Keratinocyte (primary cell): ENCODE results near the gene ANKRD55. TPM values are rescaled to one million over a fixed set of nuclear protein-coding genes. Genes with fewer than 3 reads are reported as not detected.

Experiments used
- DNase-seq: peaks from one replicate; pipeline ENCODE4 v3.0.0-alpha.2; 2011; ENCODE audit warnings: low read depth, missing footprints, low spot score
- FAIRE-seq: peaks from 2 replicates; lab custom pipeline; 2011; peaks lifted over from hg19 to GRCh38; lab: Jason Lieb, UNC
- H2AFZ ChIP-seq: 2 replicates; pipeline ENCODE4 v1.6.0; 2012; ENCODE audit warnings: low read length, control low read depth, inconsistent platforms; ENCODE audit not compliant: control insufficient read depth
- H3K27ac ChIP-seq: 2 replicates; pipeline ENCODE4 v1.5.1; 2011; ENCODE audit warnings: low read length; ENCODE audit not compliant: control insufficient read depth, insufficient read depth
- H3K27me3 ChIP-seq: 3 replicates; pipeline ENCODE4 v1.6.0; 2011; ENCODE audit warnings: low read length; ENCODE audit not compliant: control insufficient read depth, insufficient read depth; ENCODE audit errors: extremely low read depth
- H3K36me3 ChIP-seq, 2 experiments: 2 replicates in 1 of 2; 3 replicates in 1 of 2; pipeline ENCODE4 v1.5.1; 2011; ENCODE audit warnings: low read length in 2 of 2, mild to moderate bottlenecking in 1 of 2; ENCODE audit not compliant: control insufficient read depth in 2 of 2, insufficient read depth in 2 of 2; ENCODE audit errors: extremely low read depth in 1 of 2
- H3K4me1 ChIP-seq: 3 replicates; pipeline ENCODE4 v1.5.1; 2011; ENCODE audit warnings: low read length; ENCODE audit not compliant: control insufficient read depth, insufficient read depth; ENCODE audit errors: extremely low read depth
- H3K4me2 ChIP-seq: 3 replicates; pipeline ENCODE4 v1.6.0; 2011; ENCODE audit warnings: low read depth, low read length; ENCODE audit not compliant: control insufficient read depth, insufficient read depth; ENCODE audit errors: extremely low read depth
- H3K4me3 ChIP-seq, 3 experiments: fragments of 200-600 bp in 1 of 3; sonication (generic) in 1 of 3; 2 replicates in 2 of 3; 3 replicates in 1 of 3; pipeline ENCODE4 v1.5.1; 2011 to 2016; ENCODE audit warnings: low read length in 3 of 3, mild to moderate bottlenecking in 3 of 3, control low read depth in 2 of 3, inconsistent platforms in 1 of 3, low read depth in 1 of 3, mixed read lengths in 1 of 3, mixed run types in 1 of 3, moderate library complexity in 1 of 3; ENCODE audit not compliant: control insufficient read depth in 2 of 3, insufficient read depth in 2 of 3; ENCODE audit errors: extremely low read depth in 1 of 3
- H3K79me2 ChIP-seq: 2 replicates; pipeline ENCODE4 v1.6.0; 2012; ENCODE audit warnings: low read length; ENCODE audit not compliant: control insufficient read depth, insufficient read depth
- H3K9ac ChIP-seq: 3 replicates; pipeline ENCODE4 v1.6.0; 2011; ENCODE audit warnings: low read length; ENCODE audit not compliant: control insufficient read depth, insufficient read depth; ENCODE audit errors: extremely low read depth
- H3K9me1 ChIP-seq: 3 replicates; pipeline ENCODE4 v1.6.0; 2011; ENCODE audit warnings: low read length; ENCODE audit not compliant: control insufficient read depth, insufficient read depth; ENCODE audit errors: extremely low read depth
- H3K9me3 ChIP-seq: 2 replicates; pipeline ENCODE4 v1.5.1; 2012; ENCODE audit warnings: low read depth, low read length; ENCODE audit not compliant: control insufficient read depth
- H4K20me1 ChIP-seq: 3 replicates; pipeline ENCODE4 v1.6.0; 2011; ENCODE audit warnings: low read length; ENCODE audit not compliant: control insufficient read depth, insufficient read depth; ENCODE audit errors: extremely low read depth
- EZH2 ChIP-seq: IDR thresholded peaks from one replicate; pipeline ENCODE4 v1.6.1; 2012; ENCODE audit warnings: inconsistent platforms, mild to moderate bottlenecking, low read length, moderate library complexity
- dilution Hi-C: fragments of 300-500 bp; cut with MboI; formaldehyde crosslinking; loops from one replicate; pipeline ENCODE4 v1.7.0; 2020; ENCODE audit warnings: low sequenced_read_pairs; ENCODE audit not compliant: extremely low pct_ligation_motif_present
- polyA plus RNA-seq, 5 experiments: library from polyadenylated mRNA; depleted of rRNA in 3 of 5; stranded (reverse) in 3 of 5; stranded (forward) in 1 of 5; unstranded in 1 of 5; fragments of >200 nt; gene quantifications; 1 replicate in 1 of 5; 2 replicates in 3 of 5; 3 replicates in 1 of 5; pipeline versions ENCODE4 v1.2.1 to v1.2.3, GENCODE V29; 2011 to 2012; ENCODE audit warnings: missing spikeins in 2 of 5, low read depth in 1 of 5, low replicate concordance in 1 of 5
- TF ChIP-seq, protein P1 (sequence below), 3 experiments: IDR thresholded peaks in 1 of 3; conservative IDR thresholded peaks in 1 of 3; optimal IDR thresholded peaks in 1 of 3; 2 replicates in 2 of 3; 3 replicates in 1 of 3; pipeline versions ENCODE3 to v1.5.1; 2011; ENCODE audit warnings: low read length in 3 of 3, mild to moderate bottlenecking in 3 of 3, moderate library complexity in 2 of 3, control low read depth in 1 of 3, inconsistent platforms in 1 of 3; ENCODE audit not compliant: insufficient read depth in 2 of 3; ENCODE audit errors: extremely low read depth in 1 of 3

ANKRD55 gene
- polyA plus RNA-seq, 1 donor (not counting 4 experiments of a cell fraction or from before 2014, with no cell fraction given) = not detected

GRCh38 chr5:56066931-56067450 lies 166.1 kb downstream of the ANKRD55 start:
- Histone ChIP-seq H3K79me2 (no peaks in the 10 kb centered on the region), H4K20me1 (no peaks in the 10 kb centered on the region), H3K27me3 (no peaks in the 10 kb centered on the region), H3K4me1 (no peaks in the 10 kb centered on the region), H3K27ac (no peak overlapping the region), H2AFZ (no peak overlapping the region), H3K9ac (no peak overlapping the region), H3K9me3 (no peaks in the 10 kb centered on the region), H3K36me3 (no peaks in the 10 kb centered on the region), H3K4me2 (no peak overlapping the region), H3K4me3 (no peak overlapping the region), H3K9me1 (no peaks in the 10 kb centered on the region)
- no peak for DNase-seq
- dilution Hi-C loops = no loop called here
- no peak for FAIRE-seq
- TF ChIP-seq EZH2 = no peak
- TF ChIP-seq, protein P1, sequence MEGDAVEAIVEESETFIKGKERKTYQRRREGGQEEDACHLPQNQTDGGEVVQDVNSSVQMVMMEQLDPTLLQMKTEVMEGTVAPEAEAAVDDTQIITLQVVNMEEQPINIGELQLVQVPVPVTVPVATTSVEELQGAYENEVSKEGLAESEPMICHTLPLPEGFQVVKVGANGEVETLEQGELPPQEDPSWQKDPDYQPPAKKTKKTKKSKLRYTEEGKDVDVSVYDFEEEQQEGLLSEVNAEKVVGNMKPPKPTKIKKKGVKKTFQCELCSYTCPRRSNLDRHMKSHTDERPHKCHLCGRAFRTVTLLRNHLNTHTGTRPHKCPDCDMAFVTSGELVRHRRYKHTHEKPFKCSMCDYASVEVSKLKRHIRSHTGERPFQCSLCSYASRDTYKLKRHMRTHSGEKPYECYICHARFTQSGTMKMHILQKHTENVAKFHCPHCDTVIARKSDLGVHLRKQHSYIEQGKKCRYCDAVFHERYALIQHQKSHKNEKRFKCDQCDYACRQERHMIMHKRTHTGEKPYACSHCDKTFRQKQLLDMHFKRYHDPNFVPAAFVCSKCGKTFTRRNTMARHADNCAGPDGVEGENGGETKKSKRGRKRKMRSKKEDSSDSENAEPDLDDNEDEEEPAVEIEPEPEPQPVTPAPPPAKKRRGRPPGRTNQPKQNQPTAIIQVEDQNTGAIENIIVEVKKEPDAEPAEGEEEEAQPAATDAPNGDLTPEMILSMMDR (optimal IDR thresholded peaks at IDR 0.05 in 1 of 3, IDR thresholded peaks at IDR 0.05 in 1 of 3, conservative IDR thresholded peaks at IDR 0.05 in 1 of 3; ENCODE audit: extremely low read depth in 1 of 3, insufficient read depth in 2 of 3, low read length in 3 of 3) = no peak

DNA sequence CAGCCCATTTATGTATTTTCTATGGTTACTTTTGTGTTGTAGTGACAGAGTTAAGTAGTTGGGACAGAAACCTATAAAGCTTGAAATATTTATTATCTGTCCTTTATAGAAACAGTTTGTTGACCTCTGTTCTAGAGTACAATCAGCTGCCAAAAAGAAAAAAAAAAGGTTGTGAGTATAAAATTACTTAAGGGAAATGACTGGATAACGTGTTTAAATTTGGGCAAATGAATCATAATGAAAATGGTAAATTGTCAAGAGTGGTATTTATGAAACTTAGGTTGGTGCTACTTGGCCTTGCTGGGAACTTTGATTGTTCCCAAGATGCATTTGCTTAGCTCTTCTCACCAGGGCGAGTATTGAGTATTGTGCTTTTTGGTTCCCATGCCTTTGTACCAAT lies 168.1 kb downstream of the ANKRD55 start:
- no peaks in the 10 kb centered on the region for H3K9me3 ChIP-seq
- no peak overlapping the region for H3K4me3 ChIP-seq
- no peak overlapping the region for H3K27ac ChIP-seq
- H3K27me3 ChIP-seq = peaks cover 10% of the 10 kb centered on the region
- H3K4me1 ChIP-seq = no peaks in the 10 kb centered on the region
- FAIRE-seq (no peak), DNase-seq (no peak)
- H3K79me2 ChIP-seq = no peaks in the 10 kb centered on the region
- H2AFZ ChIP-seq = no peak overlapping the region
- H3K4me2 ChIP-seq = no peak overlapping the region
- H3K36me3 ChIP-seq = no peaks in the 10 kb centered on the region
- no peaks in the 10 kb centered on the region for H4K20me1 ChIP-seq
- TF ChIP-seq, protein P1 (optimal IDR thresholded peaks at IDR 0.05 in 1 of 3, IDR thresholded peaks at IDR 0.05 in 1 of 3, conservative IDR thresholded peaks at IDR 0.05 in 1 of 3; ENCODE audit: extremely low read depth in 1 of 3, insufficient read depth in 2 of 3, low read length in 3 of 3) = no peak
- TF ChIP-seq EZH2 = no peak
- no peak overlapping the region for H3K9ac ChIP-seq
- dilution Hi-C loops = no loop called here
- H3K9me1 ChIP-seq = no peaks in the 10 kb centered on the region
